Lung (tissue), 12 donors: ENCODE measurements around the gene MYL5. TPM values are rescaled to one million over a fixed set of nuclear protein-coding genes. Genes with fewer than 3 reads are reported as not detected.
"Not testable (repeated sequence)": the region's sequence is repeated elsewhere in the genome, so short reads cannot be mapped to it uniquely, and the experiment has no call there.

ENCODE experiments used
- ATAC-seq: fragments of 200-7000 bp; cut with Tn5 transposase; one replicate; pipeline ENCODE4 v1.9.1; 2020; ENCODE audit warnings: moderate number of reproducible peaks; ENCODE audit not compliant: insufficient read depth, low FRiP score
- DNase-seq, 3 donors: peaks; one replicate each; pipeline ENCODE4 v3.0.0-alpha.2; 2013 to 2017
- H3K27ac ChIP-seq, 2 donors: one replicate each; pipeline ENCODE4 v1.5.1; 2013; ENCODE audit warnings: mild to moderate bottlenecking in 2 of 2, moderate library complexity in 2 of 2, control low read depth in 1 of 2, inconsistent platforms in 1 of 2, low read depth in 1 of 2, low read length in 1 of 2
- H3K27me3 ChIP-seq, 3 donors: one replicate each; pipeline ENCODE4 v1.5.1; 2013; ENCODE audit warnings: low read length in 2 of 3; ENCODE audit not compliant: control insufficient read depth in 3 of 3, insufficient read depth in 3 of 3
- H3K36me3 ChIP-seq, 4 donors: one replicate each; pipeline ENCODE4 v1.5.1; 2013; ENCODE audit warnings: low read length in 4 of 4, mild to moderate bottlenecking in 1 of 4, moderate library complexity in 1 of 4; ENCODE audit not compliant: control insufficient read depth in 4 of 4, insufficient read depth in 4 of 4
- H3K4me1 ChIP-seq, 5 donors: one replicate each; pipeline ENCODE4 v1.5.1; 2013; ENCODE audit warnings: low read length in 5 of 5, mild to moderate bottlenecking in 2 of 5, moderate library complexity in 1 of 5; ENCODE audit not compliant: control insufficient read depth in 5 of 5, insufficient read depth in 5 of 5
- H3K4me3 ChIP-seq: one replicate; pipeline ENCODE4 v1.5.1; 2013; ENCODE audit warnings: mild to moderate bottlenecking, control low read depth, moderate library complexity
- H3K9ac ChIP-seq, 2 donors: one replicate each; pipeline ENCODE4 v1.5.1; 2013; ENCODE audit warnings: low read length in 2 of 2, control low read depth in 1 of 2; ENCODE audit not compliant: insufficient read depth in 1 of 2
- H3K9me3 ChIP-seq, 4 donors: one replicate each; pipeline ENCODE4 v1.5.1; 2013; ENCODE audit warnings: low read length in 3 of 4, mild to moderate bottlenecking in 1 of 4, moderate library complexity in 1 of 4; ENCODE audit not compliant: control insufficient read depth in 4 of 4, insufficient read depth in 3 of 4
- CTCF ChIP-seq: IDR thresholded peaks from 2 replicates; pipeline ENCODE4 v1.5.1; 2012; ENCODE audit warnings: mild to moderate bottlenecking; ENCODE audit errors: control extremely low read depth, extremely low read depth
- WGBS, 2 donors: extraction: QIAGEN DNeasy Blood & Tissue Kit; methylation state at CpG; one replicate each; pipeline ENCODE4 v1.1.7; 2013; 5-methylcytosine and 5-hydroxymethylcytosine counted together
- polyA plus RNA-seq, 2 donors: library from polyadenylated mRNA; stranded (reverse); fragments of 200-250 nt; gene quantifications; one replicate each; pipeline ENCODE4 v1.2.1, GENCODE V29; 2013
- total RNA-seq, 2 donors: library from RNA; depleted of rRNA in 1 of 2; stranded (reverse); fragments of >200 nt in 1 of 2; gene quantifications; one replicate each; pipeline ENCODE4 v1.2.1, GENCODE V29; 2014 to 2021
- donor health status: control.
- donor health status: control.
- donor health status: Bipolar disorder and iron deficiency.
- donor health status: healthy.
- donor health status: DM: yes; HTN: yes; CAD: no.

MYL5 gene
- total and polyA plus RNA-seq, 4 donors = 5.6 to 20.0 (median 10.5) TPM

GRCh38 chr4:727576-727975 is 53.2 kb downstream of the MYL5 start:
- H3K27ac ChIP-seq = no peak overlapping the region
- TF ChIP-seq CTCF = no peak
- ATAC-seq (no peak), DNase-seq (no peak)
- peaks cover 0 to 20% (median 13%) of the 10 kb centered on the region in 4 donors for H3K36me3 ChIP-seq
- WGBS, 2 donors = 78 to 79% methylated on average over 6 of the region's 6 CpGs
- no peak overlapping the region for H3K4me3 ChIP-seq
- no peaks in the 10 kb centered on the region for H3K27me3 ChIP-seq
- no peak overlapping the region for H3K9ac ChIP-seq
- H3K4me1 ChIP-seq = peaks cover 0 to 5% (median 0%) of the 10 kb centered on the region in 5 donors
- peaks cover 0 to 3% (median 0%) of the 10 kb centered on the region in 4 donors for H3K9me3 ChIP-seq

DNA sequence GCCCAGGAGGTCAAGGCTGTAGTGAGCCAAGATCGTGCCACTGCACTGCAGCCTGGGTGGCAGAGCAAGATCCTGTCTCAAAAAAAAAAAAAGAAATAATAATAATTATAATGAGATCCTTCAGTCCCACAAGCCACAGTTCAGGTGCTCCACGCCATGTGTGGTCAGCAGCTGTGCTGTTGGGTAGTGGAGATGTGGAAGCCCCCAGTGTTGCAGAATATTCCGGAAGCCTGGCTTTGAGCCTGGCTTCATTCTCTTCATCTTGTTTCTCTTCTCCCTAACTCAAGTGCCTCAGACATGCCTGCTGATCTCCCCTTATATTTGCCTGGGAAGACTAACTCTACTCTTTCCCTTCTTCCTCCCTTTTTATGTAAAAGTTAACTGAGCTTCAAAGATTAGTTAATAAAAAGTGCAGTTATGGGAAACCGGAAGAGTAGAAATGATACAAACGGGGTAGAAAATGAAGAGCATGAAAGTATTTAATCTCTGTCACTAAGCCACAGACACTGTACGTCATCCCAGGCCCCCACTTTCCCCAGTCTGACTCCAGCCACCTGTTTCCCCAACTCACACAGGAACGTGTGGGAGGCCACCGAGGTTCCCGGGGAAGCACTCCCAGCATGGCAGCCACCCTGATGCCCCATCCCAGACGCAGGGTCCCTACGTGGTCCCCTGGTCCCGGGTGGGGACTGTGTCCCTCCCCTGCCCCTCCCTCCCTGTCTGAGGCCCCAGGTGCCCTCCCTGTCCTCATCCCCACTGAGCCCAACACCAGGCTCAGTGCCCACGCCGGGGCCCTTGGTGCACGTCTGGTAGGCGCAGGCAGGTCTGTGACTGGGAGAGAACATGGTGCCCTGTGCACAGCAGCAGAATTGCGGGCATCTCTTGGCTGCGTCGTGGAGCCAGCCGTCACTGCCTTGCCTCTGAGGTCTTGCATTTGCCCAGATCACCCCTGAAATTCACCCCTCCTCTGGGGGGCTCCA is 55.3 kb downstream of the MYL5 start:
- Histone ChIP-seq H3K4me1 (peaks cover 0 to 5% (median 0%) of the 10 kb centered on the region in 5 donors), H3K4me3 (no peak overlapping the region), H3K9ac (no peak overlapping the region), H3K27me3 (no peaks in the 10 kb centered on the region), H3K27ac (no peak overlapping the region), H3K9me3 (peaks cover 0 to 3% (median 0%) of the 10 kb centered on the region in 4 donors), H3K36me3 (peaks cover 2 to 30% (median 18%) of the 10 kb centered on the region in 4 donors)
- TF ChIP-seq CTCF = no peak
- no peak for DNase-seq
- no peak for ATAC-seq
- 94% methylated on average over 20 of the region's 20 CpGs for WGBS, 2 donors

DNA sequence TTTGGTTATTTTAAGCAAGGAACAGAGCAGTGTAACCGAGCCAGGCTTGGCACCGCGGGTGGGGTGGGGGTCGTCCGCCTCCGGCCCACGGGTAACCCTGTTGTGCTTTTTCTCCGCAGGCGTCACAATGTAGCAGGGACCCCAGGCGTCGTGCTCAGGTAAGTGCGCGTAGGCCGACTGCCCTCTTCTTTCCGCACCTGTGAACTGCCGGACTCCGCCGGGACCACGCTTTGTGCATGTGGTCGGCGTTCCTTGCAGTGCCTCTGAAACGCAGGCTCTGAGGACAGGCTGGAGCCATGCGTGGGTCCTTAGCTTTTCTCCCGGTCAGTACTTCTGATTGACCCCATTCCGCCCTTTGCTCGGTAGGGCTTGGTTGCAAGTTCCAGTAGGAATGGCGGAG is 56.2 kb downstream of the MYL5 start:
- ATAC-seq (no peak), DNase-seq (no peak)
- peaks cover 0 to 5% (median 0%) of the 10 kb centered on the region in 5 donors for H3K4me1 ChIP-seq
- no peak overlapping the region for H3K9ac ChIP-seq
- no peak overlapping the region for H3K4me3 ChIP-seq
- no peaks in the 10 kb centered on the region for H3K27me3 ChIP-seq
- peaks cover 8 to 38% (median 22%) of the 10 kb centered on the region in 4 donors for H3K36me3 ChIP-seq
- no peak overlapping the region for H3K27ac ChIP-seq
- no peak for TF ChIP-seq CTCF
- WGBS, 2 donors = 97 to 98% methylated on average over 27 of the region's 27 CpGs
- H3K9me3 ChIP-seq = peaks cover 0 to 3% (median 0%) of the 10 kb centered on the region in 4 donors

GRCh38 chr4:730946-731904 is 56.9 kb downstream of the MYL5 start:
- H3K9ac ChIP-seq, H3K27me3 ChIP-seq, H3K4me1 ChIP-seq, H3K4me3 ChIP-seq, ATAC-seq, DNase-seq, H3K9me3 ChIP-seq, H3K27ac ChIP-seq: not testable (repeated sequence)
- H3K36me3 ChIP-seq = peaks cover 11 to 41% (median 25%) of the 10 kb centered on the region in 4 donors
- 94 to 97% methylated on average over 40 to 58 of the region's 68 CpGs for WGBS, 2 donors
